Right renal pelvis (tissue), 4 donors: ENCODE data around the gene GUCY1A1. TPM values are rescaled to one million over a fixed set of nuclear protein-coding genes. Genes with fewer than 3 reads are reported as not detected.

ENCODE experiments used
- DNase-seq, 4 donors: peaks; one replicate each; pipeline ENCODE4 v3.0.0-alpha.2; 2013; ENCODE audit warnings: low read depth in 4 of 4, low spot score in 3 of 4, missing footprints in 1 of 4
- polyA plus RNA-seq, 4 donors: library from polyadenylated mRNA; unstranded; fragments of 120-200 nt; gene quantifications; one replicate each; pipeline ENCODE4 v1.2.1, GENCODE V29; 2013; ENCODE audit not compliant: insufficient read length in 4 of 4

The GUCY1A1 gene
- polyA plus RNA-seq, 4 donors, result 75.0 to 94.2 (median 87.3) TPM

GRCh38 chr4:155769090-155769489 is 102.4 kb downstream of the GUCY1A1 start:
- no peak for DNase-seq

GRCh38 chr4:155772459-155773195 is 106.0 kb downstream of the GUCY1A1 start:
- DNase-seq, result no peak

GRCh38 chr4:155773196-155773800 is 106.7 kb downstream of the GUCY1A1 start:
- no peak for DNase-seq

- no peak for DNase-seq
These were observed 107.4 kb downstream of the GUCY1A1 start for GRCh38 chr4:155774033-155774432.

- DNase-seq, result no peak
These were observed 111.5 kb downstream of the GUCY1A1 start for GRCh38 chr4:155777971-155778735.

- DNase-seq, result no peak
These were observed 114.1 kb downstream of the GUCY1A1 start for GRCh38 chr4:155780775-155781174.

GRCh38 chr4:155781249-155781831 is 114.7 kb downstream of the GUCY1A1 start:
- DNase-seq, result no peak

Other genes starting within 250 kb of the GUCY1A1 start
- 10 to 100 TPM; 65.7 to 84.5 (median 78.4) TPM for gene GUCY1B1, start 92.2 kb downstream of the GUCY1A1 start, polyA plus RNA-seq
- gene ASIC5, start 199.4 kb downstream of the GUCY1A1 start, polyA plus RNA-seq, result under 1 TPM in 2 of 4 donors, not detected in 2; 0.12 to 0.20 TPM
- gene TDO2, start 236.8 kb downstream of the GUCY1A1 start, polyA plus RNA-seq, result 1 to 10 TPM in 3 of 4 donors, under 1 TPM in 1; 0.91 to 4.3 (median 2.4) TPM